NCI-H748 (cell line): ENCODE results near the gene DLGAP4.

ENCODE experiments used
- DNase-seq: peaks from one replicate; lab custom pipeline; 2025; ENCODE audit not compliant: unreplicated experiment; lab: John Stamatoyannopoulos, UW

DLGAP4 gene

GRCh38 chr20:36307412-36308325 is 1.5 kb downstream of the DLGAP4 start:
- DNase-seq, result no peak

- no peak for DNase-seq
Observed at GRCh38 chr20:36308353-36308752, 2.2 kb downstream of the DLGAP4 start.

- no peak for DNase-seq
Observed at GRCh38 chr20:36308986-36309385, 2.8 kb downstream of the DLGAP4 start.

GRCh38 chr20:36309643-36310042 is 3.5 kb downstream of the DLGAP4 start:
- no peak for DNase-seq

GRCh38 chr20:36310215-36310981 is 4.3 kb downstream of the DLGAP4 start:
- DNase-seq, result no peak

GRCh38 chr20:36311141-36311853 is 5.2 kb downstream of the DLGAP4 start:
- no peak for DNase-seq

- no peak for DNase-seq
Observed at GRCh38 chr20:36311854-36312723, 6.0 kb downstream of the DLGAP4 start.

- DNase-seq, result no peak
Observed at GRCh38 chr20:36312724-36313441, 6.7 kb downstream of the DLGAP4 start.

GRCh38 chr20:36313476-36313875 is 7.3 kb downstream of the DLGAP4 start:
- no peak for DNase-seq

GRCh38 chr20:36313926-36314325 is 7.8 kb downstream of the DLGAP4 start:
- no peak for DNase-seq

GRCh38 chr20:36314734-36315544 is 8.8 kb downstream of the DLGAP4 start:
- no peak for DNase-seq

- DNase-seq, result no peak
Observed at GRCh38 chr20:36315545-36316351, 9.6 kb downstream of the DLGAP4 start.

GRCh38 chr20:36317675-36318074 is 11.5 kb downstream of the DLGAP4 start:
- DNase-seq, result no peak

GRCh38 chr20:36318166-36318565 is 12.0 kb downstream of the DLGAP4 start:
- DNase-seq, result no peak

- DNase-seq, result no peak
Observed at GRCh38 chr20:36319356-36320260, 13.5 kb downstream of the DLGAP4 start.

GRCh38 chr20:36320261-36320897 is 14.2 kb downstream of the DLGAP4 start:
- DNase-seq, result no peak
